ENCODE measurements around the gene NPAS3.

The NPAS3 gene

DNA sequence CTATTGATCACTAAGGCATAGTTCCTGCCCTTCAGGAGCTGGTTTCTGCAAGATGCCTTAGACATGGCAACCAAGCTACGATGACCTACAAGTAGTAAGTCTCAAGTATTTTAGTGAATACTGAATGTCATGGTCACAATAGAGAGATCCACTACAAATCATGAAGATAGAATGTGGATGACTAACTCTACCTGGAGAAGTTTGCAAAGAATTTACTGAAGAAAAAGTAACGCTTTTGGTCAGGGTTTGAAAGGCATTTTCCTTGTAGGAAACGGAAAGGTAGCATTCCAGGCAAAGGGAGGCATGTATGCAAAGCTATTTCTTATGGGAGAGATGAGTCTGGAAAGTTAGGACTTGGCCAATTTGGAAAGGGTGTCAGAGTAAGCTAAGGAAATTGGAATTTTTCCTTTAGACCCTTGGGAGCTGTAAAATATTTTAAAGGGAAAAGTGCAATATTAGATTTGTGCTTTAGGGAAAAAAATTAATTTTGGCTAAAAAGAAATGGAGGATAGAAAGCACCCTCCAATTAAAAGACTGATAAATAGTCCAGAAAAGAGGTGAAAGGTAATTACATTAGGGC, 634.7 kb downstream of the NPAS3 start:
- TF ChIP-seq TAF1 (IDR thresholded peaks at IDR 0.05; ENCODE audit: borderline replicate concordance, insufficient read depth, low read length), result no peak
- no peak for TF ChIP-seq FOXP2 (optimal IDR thresholded peaks at IDR 0.05; ENCODE audit: borderline replicate concordance, extremely low read depth, extremely low read length, insufficient read depth)
- TF ChIP-seq POLR2AphosphoS5 (IDR thresholded peaks at IDR 0.05; ENCODE audit: low read depth, low read length), result no peak
- TF ChIP-seq SIN3A (IDR thresholded peaks at IDR 0.05; ENCODE audit: borderline replicate concordance, insufficient read depth, low read length), result no peak
- no peak for TF ChIP-seq REST (IDR thresholded peaks at IDR 0.05; ENCODE audit: insufficient read depth in 1 of 2, low read depth in 2 of 2, low read length in 2 of 2)

GRCh38 chr14:33576014-33576413, 637.3 kb downstream of the NPAS3 start:
- TF ChIP-seq TAF1 (IDR thresholded peaks at IDR 0.05; ENCODE audit: borderline replicate concordance, insufficient read depth, low read length), result no peak
- no peak for TF ChIP-seq SIN3A (IDR thresholded peaks at IDR 0.05; ENCODE audit: borderline replicate concordance, insufficient read depth, low read length)

- TF ChIP-seq FOXP2 (optimal IDR thresholded peaks at IDR 0.05; ENCODE audit: borderline replicate concordance, extremely low read depth, extremely low read length, insufficient read depth) (no peak), SIN3A (IDR thresholded peaks at IDR 0.05; ENCODE audit: borderline replicate concordance, insufficient read depth, low read length) (no peak), TAF1 (IDR thresholded peaks at IDR 0.05; ENCODE audit: borderline replicate concordance, insufficient read depth, low read length) (no peak), REST (IDR thresholded peaks at IDR 0.05; ENCODE audit: insufficient read depth in 1 of 2, low read depth in 2 of 2, low read length in 2 of 2) (no peak), POLR2AphosphoS5 (IDR thresholded peaks at IDR 0.05; ENCODE audit: low read depth, low read length) (no peak)
Observed at GRCh38 chr14:33578461-33579216, 640.0 kb downstream of the NPAS3 start.

GRCh38 chr14:33580231-33580749, 641.6 kb downstream of the NPAS3 start:
- TF ChIP-seq POLR2AphosphoS5 (IDR thresholded peaks at IDR 0.05; ENCODE audit: low read depth, low read length), result no peak
- no peak for TF ChIP-seq FOXP2 (optimal IDR thresholded peaks at IDR 0.05; ENCODE audit: borderline replicate concordance, extremely low read depth, extremely low read length, insufficient read depth)
- TF ChIP-seq TAF1 (IDR thresholded peaks at IDR 0.05; ENCODE audit: borderline replicate concordance, insufficient read depth, low read length), result no peak
- TF ChIP-seq SIN3A (IDR thresholded peaks at IDR 0.05; ENCODE audit: borderline replicate concordance, insufficient read depth, low read length), result no peak
- TF ChIP-seq REST (IDR thresholded peaks at IDR 0.05; ENCODE audit: insufficient read depth in 1 of 2, low read depth in 2 of 2, low read length in 2 of 2), result no peak

GRCh38 chr14:33580841-33581240, 642.2 kb downstream of the NPAS3 start:
- TF ChIP-seq POLR2AphosphoS5 (IDR thresholded peaks at IDR 0.05; ENCODE audit: low read depth, low read length) (no peak), TAF1 (IDR thresholded peaks at IDR 0.05; ENCODE audit: borderline replicate concordance, insufficient read depth, low read length) (no peak), SIN3A (IDR thresholded peaks at IDR 0.05; ENCODE audit: borderline replicate concordance, insufficient read depth, low read length) (no peak), FOXP2 (optimal IDR thresholded peaks at IDR 0.05; ENCODE audit: borderline replicate concordance, extremely low read depth, extremely low read length, insufficient read depth) (no peak), REST (IDR thresholded peaks at IDR 0.05; ENCODE audit: insufficient read depth in 1 of 2, low read depth in 2 of 2, low read length in 2 of 2) (no peak)

Data from PFSK-1 (cell line).